Astrocyte (in vitro differentiated cells and primary cell): Measurements from ENCODE around the gene BASP1.

Source experiments
- CTCF ChIP-seq: IDR thresholded peaks from 2 replicates; pipeline ENCODE4 v1.5.1; 2011; ENCODE audit warnings: low read depth, mild to moderate bottlenecking, inconsistent platforms, low read length, moderate library complexity; ENCODE audit not compliant: insufficient read depth
- EZH2 ChIP-seq: IDR thresholded peaks from 2 replicates; pipeline ENCODE4 v1.6.1; 2012; ENCODE audit warnings: mild to moderate bottlenecking, low read length, inconsistent platforms; ENCODE audit not compliant: insufficient read depth

DNA sequence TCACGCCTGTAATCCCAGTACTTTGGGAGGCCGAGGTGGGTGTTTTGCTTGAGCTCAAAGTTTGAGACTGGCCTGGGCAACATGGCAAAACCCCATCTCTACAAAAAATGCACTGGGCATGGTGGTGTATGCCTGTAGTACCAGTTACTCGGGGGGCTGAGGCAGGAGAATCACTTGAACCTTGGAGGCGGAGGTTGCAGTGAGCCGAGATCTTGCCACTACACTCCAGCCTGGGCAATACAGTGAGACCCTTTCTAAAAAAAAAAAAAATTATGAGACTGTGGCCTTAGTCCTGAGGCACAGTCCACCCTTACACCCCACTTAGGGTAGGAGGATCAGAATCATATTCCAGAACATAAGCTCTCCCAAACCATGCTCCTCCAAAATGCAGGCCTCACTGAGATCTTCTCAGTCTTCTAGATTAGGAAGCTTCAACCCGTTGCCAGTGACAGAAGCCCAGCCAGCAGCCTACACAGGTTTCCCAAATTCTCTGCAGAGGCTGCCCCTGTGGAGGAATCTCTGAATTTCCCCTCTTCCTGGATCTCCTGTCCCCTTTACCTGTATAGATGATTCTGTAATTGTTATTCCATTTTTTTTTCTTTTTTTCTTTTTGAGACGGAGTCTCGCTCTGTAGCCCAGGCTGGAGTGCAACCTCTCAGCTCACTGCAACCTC, 77.3 kb downstream of the BASP1 start:
- TF ChIP-seq CTCF (no peak), EZH2 (no peak)
